ENCODE data around the gene CD68.

The CD68 gene

DNA sequence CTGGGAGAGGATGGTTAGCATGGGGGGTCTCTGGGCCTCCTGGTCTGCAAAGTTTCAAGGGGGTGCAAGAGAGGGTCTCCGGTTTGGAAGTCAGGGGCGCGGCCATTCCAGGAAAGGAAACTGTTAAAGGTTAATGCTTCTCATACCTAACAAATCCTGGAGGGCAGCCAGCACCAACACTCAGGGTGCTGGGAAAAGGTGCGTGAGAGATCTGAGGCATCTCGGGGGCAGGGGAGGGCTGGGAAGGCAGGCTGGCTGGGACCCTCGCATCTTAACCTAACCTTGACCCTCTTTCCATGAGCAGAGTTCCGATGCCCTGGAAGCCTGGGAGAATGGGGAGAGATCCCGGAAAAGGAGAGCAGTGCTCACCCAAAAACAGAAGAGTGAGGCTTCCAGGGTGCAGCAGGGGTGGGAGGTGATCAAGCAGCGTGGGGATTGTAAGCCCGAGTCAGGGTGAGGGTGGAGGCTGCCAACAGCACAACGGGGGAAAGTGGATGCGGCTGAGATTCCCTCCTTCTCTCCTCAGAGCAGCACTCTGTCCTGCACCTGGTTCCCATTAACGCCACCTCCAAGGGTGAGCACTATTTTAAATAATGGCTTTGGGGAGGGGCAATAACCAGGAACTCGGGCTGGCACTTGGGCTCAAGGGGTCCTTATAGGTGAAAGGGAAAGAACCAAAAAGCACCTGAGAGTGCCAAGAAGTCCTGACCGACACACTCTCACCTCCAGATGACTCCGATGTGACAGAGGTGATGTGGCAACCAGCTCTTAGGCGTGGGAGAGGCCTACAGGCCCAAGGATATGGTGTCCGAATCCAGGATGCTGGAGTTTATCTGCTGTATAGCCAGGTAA is 19.9 kb upstream of the CD68 start:
- DNase-seq (ENCODE audit: low spot score) = no peak

- no peak for DNase-seq (ENCODE audit: low spot score)
These were observed 19.0 kb upstream of the CD68 start for GRCh38 chr17:7560172-7561027.

GRCh38 chr17:7561028-7561575 is 18.3 kb upstream of the CD68 start:
- DNase-seq (ENCODE audit: low spot score) = peak; percentile 92

- DNase-seq (ENCODE audit: low spot score) = peak; percentile 94
These were observed 17.7 kb upstream of the CD68 start, which contains the start of gene SENP3 for GRCh38 chr17:7561589-7562207. Gene SENP3, plus strand, starts transcription at chr17:7561919. Its CDS starts 1,158 bp downstream, at chr17:7563077.

GRCh38 chr17:7562208-7562605 is 17.2 kb upstream of the CD68 start:
- DNase-seq (ENCODE audit: low spot score) = no peak

- DNase-seq (ENCODE audit: low spot score) = no peak
These were observed 16.1 kb upstream of the CD68 start for GRCh38 chr17:7563115-7563869.

DNA sequence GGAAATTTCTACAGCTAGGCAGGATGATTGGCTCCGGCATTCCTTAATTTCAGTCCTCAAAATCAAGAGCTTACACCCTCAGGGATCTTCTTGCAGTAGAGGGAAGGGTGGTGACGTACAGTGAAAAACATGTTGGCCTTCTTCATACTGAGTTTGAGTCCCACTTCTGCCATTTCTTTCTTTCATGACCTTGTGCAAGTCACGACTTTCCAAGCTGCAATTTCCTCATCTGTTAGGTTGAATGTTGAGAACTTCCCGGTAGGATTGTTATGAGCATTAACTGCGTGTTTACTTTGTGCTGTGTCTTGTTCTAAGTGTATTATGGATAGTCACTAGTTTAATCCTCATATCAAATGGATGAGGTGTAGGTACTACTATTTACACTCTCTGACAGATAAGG is 9.9 kb upstream of the CD68 start:
- no peak for DNase-seq (ENCODE audit: low spot score)

- DNase-seq (ENCODE audit: low spot score) = no peak
These were observed 9.1 kb upstream of the CD68 start for GRCh38 chr17:7570351-7570750.

DNA sequence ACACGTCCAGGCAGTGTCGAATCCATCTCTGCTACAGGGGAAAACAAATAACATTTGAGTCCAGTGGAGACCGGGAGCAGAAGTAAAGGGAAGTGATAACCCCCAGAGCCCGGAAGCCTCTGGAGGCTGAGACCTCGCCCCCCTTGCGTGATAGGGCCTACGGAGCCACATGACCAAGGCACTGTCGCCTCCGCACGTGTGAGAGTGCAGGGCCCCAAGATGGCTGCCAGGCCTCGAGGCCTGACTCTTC is 7.2 kb upstream of the CD68 start:
- no peak for DNase-seq (ENCODE audit: low spot score)

DNA sequence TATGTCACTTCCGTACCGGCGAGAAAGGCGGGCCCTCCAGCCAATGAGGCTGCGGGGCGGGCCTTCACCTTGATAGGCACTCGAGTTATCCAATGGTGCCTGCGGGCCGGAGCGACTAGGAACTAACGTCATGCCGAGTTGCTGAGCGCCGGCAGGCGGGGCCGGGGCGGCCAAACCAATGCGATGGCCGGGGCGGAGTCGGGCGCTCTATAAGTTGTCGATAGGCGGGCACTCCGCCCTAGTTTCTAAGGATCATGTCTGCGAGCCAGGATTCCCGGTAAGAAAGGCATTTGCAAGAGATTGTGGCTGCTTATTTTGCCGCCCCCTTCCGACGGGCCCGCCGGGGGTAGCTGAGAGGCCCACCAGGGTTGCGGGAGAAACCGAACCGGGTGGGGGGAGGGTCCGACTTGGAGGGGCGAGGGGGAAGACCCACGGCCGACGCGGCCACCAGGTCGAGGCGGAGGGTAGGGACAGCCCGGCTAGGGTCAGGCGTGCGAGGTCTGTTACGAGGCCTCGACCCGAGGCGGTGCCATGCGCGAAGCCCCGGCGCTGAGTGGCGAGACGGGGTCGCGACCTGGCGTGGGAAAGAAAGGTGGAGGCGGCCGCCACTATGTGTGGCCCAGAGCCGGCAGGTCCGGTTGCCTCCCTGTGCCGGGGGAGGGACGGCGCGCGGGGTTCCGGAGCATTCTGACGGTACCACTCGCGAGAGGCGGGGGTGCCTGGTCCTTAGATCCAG is 6.7 kb upstream of the CD68 start:
- DNase-seq (ENCODE audit: low spot score) = peak; percentile 100

GRCh38 chr17:7573324-7574080 is 5.9 kb upstream of the CD68 start:
- DNase-seq (ENCODE audit: low spot score) = peak; percentile 94

GRCh38 chr17:7574176-7574953 is 5.1 kb upstream of the CD68 start:
- DNase-seq (ENCODE audit: low spot score) = no peak

DNA sequence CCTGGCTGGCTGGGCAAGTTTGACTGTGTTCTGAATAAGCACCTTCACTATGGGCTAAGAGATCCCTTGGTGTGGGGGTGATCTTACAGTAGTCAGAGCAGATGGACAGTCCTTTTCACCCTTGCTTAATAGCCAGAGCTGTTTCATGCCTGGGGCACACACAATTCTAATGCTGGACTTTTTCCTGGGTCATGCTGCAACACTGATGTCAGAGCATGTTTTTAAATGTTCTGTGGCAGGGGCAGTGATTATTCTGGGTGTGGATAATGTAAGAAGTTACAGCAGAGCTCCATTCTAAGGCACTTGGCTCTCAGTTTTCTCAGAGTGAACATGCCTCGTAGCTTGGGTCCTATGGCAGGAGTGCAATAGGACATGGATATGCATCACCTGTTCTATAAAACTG is 4.0 kb upstream of the CD68 start:
- DNase-seq (ENCODE audit: low spot score) = no peak

DNA sequence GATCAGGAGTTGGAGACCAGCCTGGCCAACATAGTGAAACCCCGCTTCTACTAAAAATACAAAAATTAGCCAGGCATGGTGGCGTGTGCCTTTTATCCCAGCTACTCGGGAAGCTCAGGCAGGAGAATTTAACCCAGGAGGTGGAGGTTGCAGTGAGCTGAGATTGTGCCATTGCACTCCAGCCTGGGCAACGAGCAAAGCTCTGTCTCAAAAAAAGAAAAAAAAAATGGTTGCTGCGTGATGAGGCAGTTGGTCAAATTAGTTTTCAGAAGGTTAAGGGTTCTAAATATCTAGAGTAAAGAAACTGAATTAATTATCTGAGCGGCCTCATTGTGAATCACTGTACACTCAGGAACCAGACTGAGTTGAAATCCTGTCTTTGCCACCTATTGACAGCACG is 3.5 kb upstream of the CD68 start:
- DNase-seq (ENCODE audit: low spot score) = no peak

- no peak for DNase-seq (ENCODE audit: low spot score)
These were observed 3.0 kb upstream of the CD68 start for GRCh38 chr17:7576432-7576937.

- DNase-seq (ENCODE audit: low spot score) = no peak
These were observed 1.9 kb upstream of the CD68 start for GRCh38 chr17:7577327-7578199.

- DNase-seq (ENCODE audit: low spot score) = no peak
These were observed 581 bp downstream of the CD68 start for GRCh38 chr17:7579834-7580603.
